Colonic mucosa (tissue), 4 donors: Measurements from ENCODE around the gene SPPL3. TPM values are rescaled to one million over a fixed set of nuclear protein-coding genes. Genes with fewer than 3 reads are reported as not detected.

Experiments
- DNase-seq: peaks from one replicate; pipeline ENCODE4 v3.0.0-alpha.2; 2020
- H3K27ac ChIP-seq: fragments of 200-600 bp; one replicate; pipeline ENCODE4 v1.8.0; 2021
- H3K27me3 ChIP-seq: fragments of 200-600 bp; one replicate; pipeline ENCODE4 v1.8.0; 2021
- H3K36me3 ChIP-seq: fragments of 200-600 bp; one replicate; pipeline ENCODE4 v1.8.0; 2021
- H3K4me1 ChIP-seq: fragments of 200-600 bp; one replicate; pipeline ENCODE4 v1.8.0; 2021; ENCODE audit warnings: mild to moderate bottlenecking
- H3K4me3 ChIP-seq: fragments of 200-600 bp; one replicate; pipeline ENCODE4 v1.8.0; 2021
- H3K9ac ChIP-seq, 2 donors: one replicate each; pipeline ENCODE4 v1.7.0; 2013; ENCODE audit warnings: control low read depth in 2 of 2, low read depth in 2 of 2, low read length in 2 of 2
- H3K9me3 ChIP-seq: fragments of 200-600 bp; one replicate; pipeline ENCODE4 v1.8.0; 2021
- intact Hi-C: fragments of 100-400 bp; cut with DNase I; formaldehyde crosslinking; loops from one replicate; pipeline ENCODE4 v1.14.1; 2022
- total RNA-seq, 2 donors: library from RNA; stranded (reverse); fragmentation: NEBNext Ultra II Directional in 1 of 2; extraction: Animal tissue kit (Norgen Biotek cat#: 25700) in 1 of 2; gene quantifications; one replicate each; pipeline ENCODE4 v1.2.1, GENCODE V29; 2021
- TF ChIP-seq, protein P1 (sequence below): fragments of 200-600 bp; IDR thresholded peaks from one replicate; pipeline ENCODE4 v1.8.0; 2022; ENCODE audit warnings: antibody characterized with exemption, mild to moderate bottlenecking
- donor health status: healthy.
- donor health status: DM: no; HTN: no; CAD: no.
- donor health status: DM: no; HTN: no; CAD: no.

Gene SPPL3
- total RNA-seq, 2 donors from 2014 or later: 44.7 to 55.2 TPM

DNA sequence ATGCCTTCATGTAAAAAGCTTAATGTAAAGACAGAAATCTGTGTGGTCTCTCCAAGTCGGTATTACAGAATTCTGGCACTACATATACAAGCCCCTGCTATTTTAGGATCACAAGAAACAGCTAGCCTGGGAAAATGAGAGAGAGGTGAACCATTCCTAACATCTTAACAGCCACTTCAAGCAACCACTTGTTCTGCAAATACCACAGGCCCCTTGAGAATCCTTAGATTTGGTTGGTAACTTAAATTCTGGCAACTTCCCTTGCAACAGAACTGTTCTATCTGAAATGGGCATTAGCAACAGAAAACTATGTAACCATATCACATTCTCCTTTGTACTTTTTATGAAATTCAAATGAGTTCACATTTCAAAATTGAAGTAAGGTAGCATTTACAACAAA is 68.5 kb downstream of the SPPL3 start:
- TF ChIP-seq, protein P1, sequence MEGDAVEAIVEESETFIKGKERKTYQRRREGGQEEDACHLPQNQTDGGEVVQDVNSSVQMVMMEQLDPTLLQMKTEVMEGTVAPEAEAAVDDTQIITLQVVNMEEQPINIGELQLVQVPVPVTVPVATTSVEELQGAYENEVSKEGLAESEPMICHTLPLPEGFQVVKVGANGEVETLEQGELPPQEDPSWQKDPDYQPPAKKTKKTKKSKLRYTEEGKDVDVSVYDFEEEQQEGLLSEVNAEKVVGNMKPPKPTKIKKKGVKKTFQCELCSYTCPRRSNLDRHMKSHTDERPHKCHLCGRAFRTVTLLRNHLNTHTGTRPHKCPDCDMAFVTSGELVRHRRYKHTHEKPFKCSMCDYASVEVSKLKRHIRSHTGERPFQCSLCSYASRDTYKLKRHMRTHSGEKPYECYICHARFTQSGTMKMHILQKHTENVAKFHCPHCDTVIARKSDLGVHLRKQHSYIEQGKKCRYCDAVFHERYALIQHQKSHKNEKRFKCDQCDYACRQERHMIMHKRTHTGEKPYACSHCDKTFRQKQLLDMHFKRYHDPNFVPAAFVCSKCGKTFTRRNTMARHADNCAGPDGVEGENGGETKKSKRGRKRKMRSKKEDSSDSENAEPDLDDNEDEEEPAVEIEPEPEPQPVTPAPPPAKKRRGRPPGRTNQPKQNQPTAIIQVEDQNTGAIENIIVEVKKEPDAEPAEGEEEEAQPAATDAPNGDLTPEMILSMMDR: no peak
- H3K36me3 ChIP-seq: no peaks in the 10 kb centered on the region
- H3K27me3 ChIP-seq: no peaks in the 10 kb centered on the region
- H3K4me3 ChIP-seq: no peak overlapping the region
- no peak overlapping the region for H3K9ac ChIP-seq
- no peaks in the 10 kb centered on the region for H3K4me1 ChIP-seq
- DNase-seq: no peak
- intact Hi-C loops: no loop called here
- H3K27ac ChIP-seq: no peak overlapping the region
- H3K9me3 ChIP-seq: no peaks in the 10 kb centered on the region

DNA sequence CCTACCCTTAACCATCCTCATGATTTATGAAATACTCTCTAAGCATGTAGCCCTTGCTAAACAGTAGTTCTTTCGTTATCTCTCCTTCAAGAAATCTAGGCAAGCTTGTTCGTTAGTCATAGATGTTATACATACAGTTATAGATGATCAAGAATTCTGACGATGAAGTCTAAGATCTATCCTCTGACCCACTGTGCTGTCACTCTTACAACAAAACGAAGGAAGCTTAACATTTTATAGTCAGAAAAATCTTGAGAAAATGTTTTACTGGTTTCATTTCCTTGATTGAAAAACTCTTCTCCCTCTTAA is 68.9 kb downstream of the SPPL3 start:
- Histone ChIP-seq H3K9me3 (no peaks in the 10 kb centered on the region), H3K9ac (no peak overlapping the region), H3K4me1 (no peaks in the 10 kb centered on the region), H3K36me3 (no peaks in the 10 kb centered on the region), H3K27ac (no peak overlapping the region), H3K27me3 (no peaks in the 10 kb centered on the region), H3K4me3 (no peak overlapping the region)
- TF ChIP-seq, protein P1: no peak
- intact Hi-C loops: no loop called here
- DNase-seq: no peak

DNA sequence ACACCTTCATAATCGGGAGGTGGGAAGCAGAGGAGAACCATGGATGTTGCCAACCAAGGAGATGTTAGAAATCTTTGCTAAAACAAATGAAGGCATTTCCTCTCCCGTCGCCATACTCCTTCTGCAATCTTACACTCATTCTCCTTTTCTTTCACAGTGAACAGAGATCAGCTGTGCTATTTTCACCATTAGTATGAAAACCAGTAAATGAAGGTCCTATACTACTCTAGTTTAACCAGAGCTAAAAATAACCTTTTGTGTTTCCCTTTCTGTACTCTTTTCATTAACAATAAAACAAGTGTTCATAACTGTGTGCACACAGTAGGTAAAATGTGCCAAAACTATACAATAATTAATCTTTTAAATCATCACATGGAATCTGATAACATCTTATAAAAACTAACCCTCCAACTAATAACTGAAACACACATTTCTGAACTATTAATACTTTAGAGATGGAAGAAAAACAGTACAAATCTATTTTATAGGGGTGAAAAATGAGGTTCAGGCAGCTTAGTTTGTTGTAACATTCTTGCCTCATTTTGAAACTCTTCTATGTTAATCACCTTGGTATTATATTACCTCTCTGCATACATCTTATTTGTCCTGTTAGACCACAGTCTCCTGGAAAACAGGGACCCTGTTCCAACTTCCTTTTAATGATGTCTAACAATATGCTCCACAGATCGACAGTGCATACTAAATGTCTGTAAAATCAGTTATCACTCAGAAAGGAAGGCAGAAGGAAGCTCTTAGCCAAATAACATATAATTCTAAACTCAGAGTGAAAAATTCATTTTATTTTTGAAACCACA is 69.5 kb downstream of the SPPL3 start:
- no peak for DNase-seq
- Histone ChIP-seq H3K27me3 (no peaks in the 10 kb centered on the region), H3K4me3 (no peak overlapping the region), H3K9me3 (no peaks in the 10 kb centered on the region), H3K4me1 (no peaks in the 10 kb centered on the region), H3K9ac (no peak overlapping the region), H3K27ac (no peak overlapping the region), H3K36me3 (no peaks in the 10 kb centered on the region)
- intact Hi-C loops: no loop called here
- TF ChIP-seq, protein P1: no peak

DNA sequence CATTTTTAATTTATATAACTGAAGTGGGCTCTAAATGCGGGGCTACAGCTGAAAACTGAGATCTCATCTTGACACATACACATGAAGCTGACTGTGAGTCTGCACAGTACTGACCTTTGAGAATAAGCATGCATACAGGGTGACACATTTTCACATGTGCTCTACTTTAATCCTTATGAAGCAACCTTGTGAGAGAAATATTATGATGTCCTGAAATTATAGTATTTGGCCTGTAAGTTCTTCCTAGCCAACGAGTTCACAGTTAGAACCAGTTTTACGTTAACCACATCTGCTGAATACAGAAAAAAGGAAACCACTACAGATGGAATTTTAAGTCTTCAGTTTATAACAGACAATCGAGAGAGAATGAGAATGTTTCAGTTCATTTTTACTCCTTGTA is 70.3 kb downstream of the SPPL3 start:
- Histone ChIP-seq H3K27me3 (no peaks in the 10 kb centered on the region), H3K4me1 (peaks cover 6% of the 10 kb centered on the region), H3K27ac (no peak overlapping the region), H3K9ac (no peak overlapping the region), H3K36me3 (no peaks in the 10 kb centered on the region), H3K9me3 (no peaks in the 10 kb centered on the region), H3K4me3 (no peak overlapping the region)
- no peak for DNase-seq
- intact Hi-C loops: no loop called here
- TF ChIP-seq, protein P1: no peak

DNA sequence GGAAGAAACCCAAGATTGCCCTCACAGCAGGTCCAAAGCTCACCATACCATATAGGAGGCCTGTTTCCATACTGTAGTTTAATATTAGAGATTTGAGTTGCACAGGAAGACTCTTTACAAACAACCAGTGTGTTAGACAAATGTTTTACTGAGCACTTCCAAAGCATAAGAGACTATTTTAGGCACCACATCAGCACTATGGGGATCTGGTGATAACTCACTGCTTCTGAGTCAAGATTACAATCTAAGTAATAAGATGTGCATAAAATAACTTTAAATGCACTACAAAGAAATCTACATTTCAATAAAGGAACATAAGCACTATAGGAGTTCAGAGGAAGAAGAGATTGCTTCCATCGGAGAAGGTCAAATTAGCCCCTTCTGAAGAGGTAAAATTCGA is 71.4 kb downstream of the SPPL3 start:
- no peaks in the 10 kb centered on the region for H3K9me3 ChIP-seq
- TF ChIP-seq, protein P1: no peak
- no peaks in the 10 kb centered on the region for H3K36me3 ChIP-seq
- intact Hi-C loops: no loop called here
- no peak overlapping the region for H3K27ac ChIP-seq
- no peaks in the 10 kb centered on the region for H3K27me3 ChIP-seq
- DNase-seq: no peak
- peaks cover 9% of the 10 kb centered on the region for H3K4me1 ChIP-seq
- no peak overlapping the region for H3K9ac ChIP-seq
- H3K4me3 ChIP-seq: no peak overlapping the region
